NCI-H510A treated with DMSO at 0.1 percent for 48 hours (cell line): Measurements from ENCODE around the gene MYO7A.
"Not testable (repeated sequence)": the region's sequence is repeated elsewhere in the genome, so short reads cannot be mapped to it uniquely, and the experiment has no call there.

ENCODE experiments used
- DNase-seq: peaks from one replicate; lab custom pipeline; 2025; lab: John Stamatoyannopoulos, UW

MYO7A gene

GRCh38 chr11:77093056-77093891 is 34.8 kb upstream of the MYO7A start:
- no peak for DNase-seq

- no peak for DNase-seq
These were observed 33.8 kb upstream of the MYO7A start for GRCh38 chr11:77093987-77094840.

- no peak for DNase-seq
These were observed 33.1 kb upstream of the MYO7A start for GRCh38 chr11:77094841-77095365.

- no peak for DNase-seq
These were observed 32.2 kb upstream of the MYO7A start for GRCh38 chr11:77095551-77096490.

GRCh38 chr11:77096591-77097019 is 31.4 kb upstream of the MYO7A start:
- no peak for DNase-seq

- not testable (repeated sequence) for DNase-seq
These were observed 30.9 kb upstream of the MYO7A start for GRCh38 chr11:77097180-77097579.

GRCh38 chr11:77100166-77101042 is 27.6 kb upstream of the MYO7A start:
- DNase-seq = no peak

GRCh38 chr11:77101043-77101537 is 27.0 kb upstream of the MYO7A start:
- no peak for DNase-seq

- DNase-seq = no peak
These were observed 25.5 kb upstream of the MYO7A start, which contains the start of gene OMP for GRCh38 chr11:77102246-77103210. OMP (plus strand) TSS chr11:77102840; CDS start chr11:77102840, 0 bp downstream.

- DNase-seq = no peak
These were observed 24.7 kb upstream of the MYO7A start for GRCh38 chr11:77103319-77103718.

GRCh38 chr11:77104727-77105126 is 23.3 kb upstream of the MYO7A start:
- no peak for DNase-seq

GRCh38 chr11:77106321-77106720 is 21.7 kb upstream of the MYO7A start:
- DNase-seq = no peak

GRCh38 chr11:77106759-77107158 is 21.3 kb upstream of the MYO7A start:
- DNase-seq = no peak

GRCh38 chr11:77107950-77108349 is 20.1 kb upstream of the MYO7A start:
- no peak for DNase-seq

- DNase-seq = no peak
These were observed 19.6 kb upstream of the MYO7A start for GRCh38 chr11:77108436-77108835.

- DNase-seq = no peak
These were observed 18.6 kb upstream of the MYO7A start for GRCh38 chr11:77109236-77110019.

- no peak for DNase-seq
These were observed 17.2 kb upstream of the MYO7A start for GRCh38 chr11:77110836-77111235.

- no peak for DNase-seq
These were observed 16.8 kb upstream of the MYO7A start for GRCh38 chr11:77111277-77111676.
